SKM-1 (cell line): Measurements from ENCODE around the gene AGT.
"Not testable (repeated sequence)": the region's sequence is repeated elsewhere in the genome, so short reads cannot be mapped to it uniquely, and the experiment has no call there.

Experiments used
- DNase-seq: peaks from one replicate; lab custom pipeline; 2025; ENCODE audit not compliant: unreplicated experiment; lab: John Stamatoyannopoulos, UW

AGT gene

GRCh38 chr1:230693221-230693620, 20.7 kb downstream of the AGT start:
- no peak for DNase-seq

DNA sequence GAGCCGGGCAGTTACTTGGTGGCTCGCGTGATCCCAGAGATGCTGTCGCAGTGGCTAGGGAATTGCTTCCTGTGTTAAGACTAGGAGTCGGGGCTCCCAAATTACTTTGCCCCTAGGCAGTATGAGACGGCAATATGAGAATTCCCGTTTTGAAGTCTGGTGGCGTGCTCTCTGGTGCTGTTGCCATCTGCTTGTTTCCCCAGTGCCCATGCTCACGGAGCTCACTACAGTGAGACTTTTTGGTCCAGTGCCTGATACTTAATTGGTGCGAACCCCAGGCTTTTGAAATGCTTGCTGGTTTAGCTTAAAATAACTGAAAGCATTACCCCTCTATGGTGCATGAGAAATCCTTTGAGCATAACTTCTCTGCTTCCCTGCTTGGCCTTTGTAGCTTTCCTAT, 22.3 kb downstream of the AGT start:
- DNase-seq: no peak

- no peak for DNase-seq
Observed at GRCh38 chr1:230690101-230690500, 23.8 kb downstream of the AGT start.

- DNase-seq: no peak
Observed at GRCh38 chr1:230686747-230687146, 27.2 kb downstream of the AGT start.

DNA sequence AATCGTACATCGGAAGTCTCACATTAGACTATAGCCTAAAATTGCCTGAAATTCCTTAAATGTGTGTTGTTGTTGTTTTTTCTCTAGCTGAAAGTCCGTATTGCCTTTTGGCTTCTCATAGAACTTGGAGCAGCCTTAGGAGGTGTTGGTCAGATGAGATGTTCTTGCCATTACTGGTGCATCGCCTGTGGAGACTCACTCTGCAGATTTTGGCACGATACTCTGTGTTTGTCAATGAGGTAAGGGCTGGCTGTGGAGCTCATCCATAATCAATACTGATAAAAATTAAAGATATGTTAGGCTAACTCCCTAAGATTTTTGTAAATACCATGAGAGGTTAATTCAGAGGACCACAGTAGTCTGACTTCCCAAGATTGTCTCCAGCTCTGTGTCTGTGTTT, 28.9 kb downstream of the AGT start:
- no peak for DNase-seq

DNA sequence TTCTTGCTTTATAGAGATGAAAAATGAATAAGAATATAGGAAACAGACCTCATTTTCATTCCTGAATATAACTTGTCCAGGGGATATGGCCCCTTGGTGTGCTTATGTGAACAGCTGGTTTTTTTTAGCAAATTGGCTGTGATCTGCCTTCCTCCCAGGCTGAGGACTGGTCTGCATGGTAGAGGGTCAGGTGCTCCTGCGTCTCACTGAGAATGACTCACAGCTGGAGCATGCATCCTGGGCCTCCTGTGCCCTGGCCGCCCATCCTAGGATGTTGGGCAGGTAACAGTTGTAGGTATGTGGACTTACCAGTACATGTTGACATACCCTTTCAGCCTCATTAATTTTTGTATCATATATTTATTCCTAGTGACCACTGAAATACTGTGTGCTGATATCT, 29.8 kb downstream of the AGT start:
- DNase-seq: no peak

GRCh38 chr1:230682882-230683610, 30.9 kb downstream of the AGT start:
- no peak for DNase-seq

- no peak for DNase-seq
Observed at GRCh38 chr1:230682274-230682673, 31.6 kb downstream of the AGT start.

DNA sequence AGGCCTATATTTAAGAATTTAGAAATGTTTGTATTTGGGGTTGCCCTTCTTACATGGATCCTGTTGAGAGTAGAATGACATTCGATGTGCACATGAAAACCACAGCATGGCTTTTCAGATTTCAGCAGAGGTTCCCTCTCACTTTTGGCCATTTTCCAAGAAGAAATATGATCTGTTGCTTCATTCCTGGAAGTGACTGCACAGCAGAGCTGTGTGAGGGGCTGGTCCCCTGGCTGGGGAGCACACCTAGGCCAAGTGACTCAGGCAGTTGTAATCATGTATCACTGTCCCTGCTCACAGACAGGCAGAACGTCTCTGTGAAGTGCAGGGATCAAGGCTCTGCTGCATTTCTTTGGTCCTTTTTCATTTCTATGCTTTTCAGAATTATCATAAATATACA, 32.3 kb downstream of the AGT start:
- no peak for DNase-seq

GRCh38 chr1:230680300-230681025, 33.5 kb downstream of the AGT start:
- DNase-seq: no peak

- no peak for DNase-seq
Observed at GRCh38 chr1:230679825-230680224, 34.1 kb downstream of the AGT start.

DNA sequence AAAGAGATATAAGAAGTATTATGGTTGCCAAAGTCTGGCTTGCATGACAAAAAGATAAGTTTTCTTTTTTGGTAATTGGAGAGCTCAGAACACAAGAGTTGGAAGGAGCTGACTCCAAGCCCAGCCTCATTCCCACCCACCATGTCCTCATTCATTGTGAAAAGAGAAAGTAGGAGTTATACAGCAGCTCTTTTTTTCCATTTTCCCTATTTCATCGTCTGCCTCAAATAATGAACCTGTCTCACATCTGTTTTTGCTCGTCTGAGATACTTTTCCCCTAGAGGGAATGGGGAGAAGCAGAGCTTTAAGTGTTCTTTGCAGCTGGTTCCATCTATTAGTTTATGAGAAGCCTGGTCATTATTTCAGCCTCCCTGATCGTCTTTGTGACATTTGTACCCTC, 34.7 kb downstream of the AGT start:
- no peak for DNase-seq

- no peak for DNase-seq
Observed at GRCh38 chr1:230677200-230677599, 36.7 kb downstream of the AGT start.

DNA sequence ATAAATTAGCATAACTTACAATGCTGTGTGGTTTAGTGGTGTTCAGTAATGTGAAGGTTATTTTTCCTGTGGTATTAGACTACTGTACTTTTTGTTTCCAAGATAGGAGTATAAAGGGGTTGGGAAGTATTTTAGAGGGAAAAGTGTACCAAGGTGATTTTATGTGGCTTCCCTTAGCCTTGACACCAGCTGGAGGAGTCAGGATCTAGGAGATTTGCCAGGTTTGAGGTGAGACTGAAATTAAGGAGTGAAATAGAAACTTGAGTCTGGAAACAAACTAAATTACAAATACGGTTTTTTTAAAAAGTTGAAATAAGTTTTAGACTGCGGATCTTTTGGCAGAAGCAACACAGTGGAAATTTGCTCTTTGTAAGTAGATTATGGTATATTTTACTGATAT, 39.3 kb downstream of the AGT start:
- DNase-seq: no peak

- DNase-seq: no peak
Observed at GRCh38 chr1:230669543-230669942, 44.4 kb downstream of the AGT start.

GRCh38 chr1:230668227-230668626, 45.7 kb downstream of the AGT start:
- no peak for DNase-seq

GRCh38 chr1:230661976-230662375, 51.9 kb downstream of the AGT start:
- DNase-seq: no peak

DNA sequence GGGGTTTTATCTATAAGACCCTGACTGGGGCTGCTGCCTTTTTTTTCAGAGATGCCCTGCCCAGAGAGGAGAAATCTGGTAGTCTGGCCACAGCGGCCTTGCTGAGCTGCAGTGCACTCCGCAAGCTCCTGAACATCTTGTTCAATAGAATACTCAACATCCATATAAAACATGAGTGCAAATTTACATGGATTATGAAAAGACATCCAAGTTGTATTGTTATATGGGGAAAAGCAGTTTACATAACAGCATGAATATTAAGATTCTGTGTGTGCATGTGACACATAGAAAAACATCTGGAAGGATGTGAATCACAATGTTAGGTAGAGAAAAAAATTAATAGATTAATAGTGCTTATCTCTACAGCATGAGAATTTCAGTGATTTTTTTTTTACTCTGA, 55.2 kb downstream of the AGT start:
- DNase-seq: no peak

GRCh38 chr1:230658103-230658502, 55.8 kb downstream of the AGT start:
- DNase-seq: not testable (repeated sequence)

DNA sequence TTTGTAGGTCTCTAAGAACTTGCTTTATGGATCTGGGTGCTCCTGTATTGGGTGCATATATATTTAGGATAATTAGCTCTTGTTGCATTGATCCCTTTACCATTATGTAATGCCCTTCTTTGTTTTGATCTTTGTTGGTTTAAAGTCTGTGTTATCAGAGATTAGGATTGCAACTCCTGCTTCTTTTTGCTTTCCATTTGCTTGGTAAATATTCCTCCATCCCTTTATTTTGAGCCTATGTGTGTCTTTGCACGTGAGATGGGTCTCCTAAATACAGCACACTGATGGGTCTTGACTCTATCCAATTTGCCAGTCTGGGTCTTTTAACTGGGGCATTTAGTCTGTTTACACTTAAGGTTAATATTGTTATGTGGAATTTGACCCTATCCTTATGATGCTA, 57.2 kb downstream of the AGT start:
- DNase-seq: not testable (repeated sequence)
